ENCODE results near the gene HHAT. TPM values are rescaled to one million over a fixed set of nuclear protein-coding genes. Genes with fewer than 3 reads are reported as not detected.

Gene HHAT
- total RNA-seq, 1 donor from 2014 or later: 6.0 TPM

DNA sequence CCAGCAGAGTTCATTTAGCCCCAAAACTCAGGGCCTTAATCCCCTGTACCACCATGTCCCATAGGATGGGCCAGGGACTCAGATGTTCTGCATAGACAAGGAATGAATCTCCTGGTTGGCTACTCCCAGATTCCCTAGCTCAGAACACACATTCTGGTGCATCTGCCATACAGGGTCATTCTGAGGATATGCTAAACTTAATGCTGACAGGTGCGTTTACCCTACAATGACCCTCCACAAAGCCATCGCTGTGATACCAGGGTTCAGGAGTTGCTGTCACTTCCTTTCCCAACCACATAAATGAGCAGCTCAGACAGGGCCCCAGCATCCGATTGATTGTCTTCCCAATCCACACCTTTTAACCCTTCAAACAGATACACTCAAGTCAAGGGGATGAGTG lies 32.0 kb upstream of the HHAT start:
- Mint-ChIP-seq H3K36me3 (ENCODE audit: unreplicated experiment) (no peaks in the 10 kb centered on the region), H3K9me3 (ENCODE audit: unreplicated experiment) (no peaks in the 10 kb centered on the region), H3K4me1 (ENCODE audit: unreplicated experiment) (peaks cover 66% of the 10 kb centered on the region), H3K4me3 (ENCODE audit: unreplicated experiment) (no peak overlapping the region), H3K27me3 (ENCODE audit: unreplicated experiment) (no peaks in the 10 kb centered on the region), H3K27ac (ENCODE audit: unreplicated experiment) (no peak overlapping the region)
- no peak for DNase-seq (ENCODE audit: extremely low spot score, unreplicated experiment)
- TF ChIP-seq, protein P1, sequence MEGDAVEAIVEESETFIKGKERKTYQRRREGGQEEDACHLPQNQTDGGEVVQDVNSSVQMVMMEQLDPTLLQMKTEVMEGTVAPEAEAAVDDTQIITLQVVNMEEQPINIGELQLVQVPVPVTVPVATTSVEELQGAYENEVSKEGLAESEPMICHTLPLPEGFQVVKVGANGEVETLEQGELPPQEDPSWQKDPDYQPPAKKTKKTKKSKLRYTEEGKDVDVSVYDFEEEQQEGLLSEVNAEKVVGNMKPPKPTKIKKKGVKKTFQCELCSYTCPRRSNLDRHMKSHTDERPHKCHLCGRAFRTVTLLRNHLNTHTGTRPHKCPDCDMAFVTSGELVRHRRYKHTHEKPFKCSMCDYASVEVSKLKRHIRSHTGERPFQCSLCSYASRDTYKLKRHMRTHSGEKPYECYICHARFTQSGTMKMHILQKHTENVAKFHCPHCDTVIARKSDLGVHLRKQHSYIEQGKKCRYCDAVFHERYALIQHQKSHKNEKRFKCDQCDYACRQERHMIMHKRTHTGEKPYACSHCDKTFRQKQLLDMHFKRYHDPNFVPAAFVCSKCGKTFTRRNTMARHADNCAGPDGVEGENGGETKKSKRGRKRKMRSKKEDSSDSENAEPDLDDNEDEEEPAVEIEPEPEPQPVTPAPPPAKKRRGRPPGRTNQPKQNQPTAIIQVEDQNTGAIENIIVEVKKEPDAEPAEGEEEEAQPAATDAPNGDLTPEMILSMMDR (IDR thresholded peaks at IDR 0.05): no peak

DNA sequence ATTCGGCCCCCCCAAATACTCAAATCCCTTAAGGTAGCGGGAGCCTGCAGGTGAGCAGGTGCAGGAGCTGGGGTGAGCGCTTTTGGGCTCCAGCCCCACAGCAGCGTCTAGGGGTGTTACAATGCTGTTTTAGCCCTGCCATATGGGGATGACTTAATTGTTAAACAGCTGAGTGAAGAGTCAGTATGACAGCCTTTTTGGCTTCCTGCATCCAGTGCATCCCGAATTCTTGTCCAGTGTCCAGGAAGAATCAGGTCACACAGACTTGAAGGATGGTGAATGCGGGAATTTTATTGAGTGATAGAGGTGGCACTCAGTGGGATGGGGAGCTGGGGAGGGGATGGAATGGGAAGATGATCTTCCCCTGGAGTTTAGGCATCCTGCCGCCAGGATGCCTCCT lies 30.4 kb upstream of the HHAT start:
- no peak for DNase-seq (ENCODE audit: extremely low spot score, unreplicated experiment)
- Mint-ChIP-seq H3K36me3 (ENCODE audit: unreplicated experiment) (no peaks in the 10 kb centered on the region), H3K27ac (ENCODE audit: unreplicated experiment) (no peak overlapping the region), H3K4me1 (ENCODE audit: unreplicated experiment) (peaks cover 54% of the 10 kb centered on the region), H3K9me3 (ENCODE audit: unreplicated experiment) (no peaks in the 10 kb centered on the region), H3K27me3 (ENCODE audit: unreplicated experiment) (no peaks in the 10 kb centered on the region), H3K4me3 (ENCODE audit: unreplicated experiment) (no peak overlapping the region)
- TF ChIP-seq, protein P1 (IDR thresholded peaks at IDR 0.05): no peak

DNA sequence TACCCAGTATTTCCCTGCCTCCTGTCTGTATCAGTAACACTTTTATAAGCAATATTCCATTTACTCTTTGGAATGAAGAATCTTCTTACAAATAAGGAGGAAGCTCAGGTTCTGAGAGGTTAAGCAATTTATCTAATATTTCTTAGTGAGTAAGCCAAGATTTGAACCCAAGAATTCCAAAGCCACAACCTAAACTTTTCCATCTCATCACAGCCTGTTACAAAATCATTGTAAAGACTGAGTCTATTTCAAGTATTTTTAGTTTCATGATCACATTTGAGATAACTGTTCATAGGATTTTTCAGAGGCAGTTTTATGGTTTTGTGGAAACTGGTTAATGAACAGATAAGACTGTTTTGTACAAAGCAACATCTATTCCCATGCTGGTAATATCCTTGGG lies 29.8 kb upstream of the HHAT start:
- Mint-ChIP-seq H3K36me3 (ENCODE audit: unreplicated experiment) (no peaks in the 10 kb centered on the region), H3K4me3 (ENCODE audit: unreplicated experiment) (no peak overlapping the region), H3K27ac (ENCODE audit: unreplicated experiment) (no peak overlapping the region), H3K4me1 (ENCODE audit: unreplicated experiment) (peaks cover 50% of the 10 kb centered on the region), H3K27me3 (ENCODE audit: unreplicated experiment) (no peaks in the 10 kb centered on the region), H3K9me3 (ENCODE audit: unreplicated experiment) (no peaks in the 10 kb centered on the region)
- no peak for DNase-seq (ENCODE audit: extremely low spot score, unreplicated experiment)
- TF ChIP-seq, protein P1 (IDR thresholded peaks at IDR 0.05): no peak

DNA sequence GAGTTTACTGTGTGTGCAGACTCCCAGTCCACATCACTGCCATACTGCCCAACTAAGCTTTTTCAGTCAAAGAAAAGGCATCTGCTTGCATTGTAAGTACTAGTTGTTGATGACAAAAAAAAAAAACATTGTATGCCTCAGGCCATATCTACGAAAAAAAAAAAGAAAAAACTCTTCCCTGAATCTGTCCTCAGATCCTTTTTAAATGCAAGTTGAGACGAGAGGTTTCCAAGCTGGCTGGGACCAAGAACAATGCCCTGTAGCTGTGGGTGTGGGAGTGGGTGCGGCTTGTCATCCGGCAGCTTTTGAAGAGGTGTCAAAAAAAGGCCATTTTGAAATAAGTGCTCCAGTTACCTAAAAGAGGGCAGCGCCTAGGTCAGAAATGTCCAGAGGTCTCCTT lies 29.2 kb upstream of the HHAT start:
- peak overlapping the region; percentile 3 for H3K27ac Mint-ChIP-seq (ENCODE audit: unreplicated experiment)
- TF ChIP-seq, protein P1 (IDR thresholded peaks at IDR 0.05): no peak
- H3K27me3 Mint-ChIP-seq (ENCODE audit: unreplicated experiment): no peaks in the 10 kb centered on the region
- H3K9me3 Mint-ChIP-seq (ENCODE audit: unreplicated experiment): no peaks in the 10 kb centered on the region
- no peak for DNase-seq (ENCODE audit: extremely low spot score, unreplicated experiment)
- peaks cover 45% of the 10 kb centered on the region for H3K4me1 Mint-ChIP-seq (ENCODE audit: unreplicated experiment)
- H3K4me3 Mint-ChIP-seq (ENCODE audit: unreplicated experiment): no peak overlapping the region
- no peaks in the 10 kb centered on the region for H3K36me3 Mint-ChIP-seq (ENCODE audit: unreplicated experiment)

DNA sequence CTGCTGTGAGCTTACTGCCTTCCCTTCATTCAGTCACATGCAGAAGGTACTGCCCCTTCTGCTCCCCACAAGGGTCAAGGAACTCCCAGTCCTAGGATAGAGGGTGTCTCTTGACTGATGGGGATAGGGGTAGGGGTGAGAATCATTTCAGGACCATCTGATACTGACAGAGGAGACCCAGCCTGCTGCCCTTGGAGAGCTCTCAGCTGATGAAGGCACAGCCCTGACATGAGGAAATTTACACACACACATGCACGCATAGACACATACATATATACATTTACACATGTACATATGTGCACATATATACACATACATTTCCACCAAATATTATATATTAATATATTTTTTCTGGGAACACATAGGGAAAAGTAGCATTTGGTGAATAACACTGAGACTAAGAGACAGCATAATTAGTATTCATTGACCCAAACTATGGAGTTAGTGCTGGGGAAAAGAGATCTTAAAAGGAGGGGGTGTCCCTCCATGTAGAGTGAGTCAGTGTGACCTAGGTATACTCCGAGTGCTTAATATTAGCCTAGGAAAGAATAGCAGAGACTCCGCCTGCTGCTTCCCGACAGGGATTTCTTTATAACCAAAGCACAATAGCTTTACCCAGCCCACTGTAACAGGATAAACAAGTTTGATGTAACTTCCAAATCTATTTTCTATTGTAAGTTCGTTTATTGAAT lies 27.6 kb upstream of the HHAT start:
- Mint-ChIP-seq H3K27ac (ENCODE audit: unreplicated experiment) (no peak overlapping the region), H3K4me3 (ENCODE audit: unreplicated experiment) (no peak overlapping the region), H3K9me3 (ENCODE audit: unreplicated experiment) (no peaks in the 10 kb centered on the region), H3K4me1 (ENCODE audit: unreplicated experiment) (peaks cover 29% of the 10 kb centered on the region), H3K27me3 (ENCODE audit: unreplicated experiment) (no peaks in the 10 kb centered on the region), H3K36me3 (ENCODE audit: unreplicated experiment) (no peaks in the 10 kb centered on the region)
- TF ChIP-seq, protein P1 (IDR thresholded peaks at IDR 0.05): no peak
- DNase-seq (ENCODE audit: extremely low spot score, unreplicated experiment): peak; percentile 15

All from osteocyte (in vitro differentiated cells).